Measurements from ENCODE around the gene TUBB4A. TPM values are rescaled to one million over a fixed set of nuclear protein-coding genes. Genes with fewer than 3 reads are reported as not detected.

TUBB4A gene
- total and polyA plus RNA-seq, 10 of the 15 experiments (the other 5 are each of a cell fraction or from before 2014, with no cell fraction given), result 0.29 to 22.4 (median 3.8) TPM

GRCh38 chr19:6518145-6518911 is 16.2 kb upstream of the TUBB4A start (continued):
- TF ChIP-seq ATF7 (IDR thresholded peaks at IDR 0.05; ENCODE audit: low read depth) (peak; percentile 81), NKRF (conservative IDR thresholded peaks at IDR 0.05) (peak; percentile 55), SUPT20H (IDR thresholded peaks at IDR 0.05; ENCODE audit: borderline replicate concordance, control insufficient read depth, low read depth, low read length) (no peak), HDAC6 (IDR thresholded peaks at IDR 0.05; ENCODE audit: unreplicated experiment) (no peak), CBX5 (IDR thresholded peaks at IDR 0.05; ENCODE audit: low read depth) (no peak), ZNF384 (IDR thresholded peaks at IDR 0.05; ENCODE audit: borderline replicate concordance, low read depth, low read length) (peak; percentile 24; the same call in 1 of the 2 replicates), SREBF1 (IDR thresholded peaks at IDR 0.05; ENCODE audit: low read length) (no peak), EP300 (IDR thresholded peaks at IDR 0.05; ENCODE audit: borderline replicate concordance in 1 of 2, control insufficient read depth in 1 of 2, low read depth in 2 of 2, low read length in 2 of 2) (peak; percentile 61 to 64; a peak in 2 of 4 replicates), RUNX3 (IDR thresholded peaks at IDR 0.05; ENCODE audit: low read length) (peak; percentile 86), MEF2A (IDR thresholded peaks at IDR 0.05; ENCODE audit: insufficient read depth, low read depth, low read length) (0 out of 2 replicates have a peak, but pooled peaks have one; percentile 27), E4F1 (IDR thresholded peaks at IDR 0.05; ENCODE audit: borderline replicate concordance, partially characterized antibody) (no peak), TBL1XR1 (IDR thresholded peaks at IDR 0.05; ENCODE audit: low read depth, low read length) (peak; percentile 97), USF2 (IDR thresholded peaks at IDR 0.05; ENCODE audit: borderline replicate concordance, low read depth, low read length) (no peak), MXI1 (IDR thresholded peaks at IDR 0.05; ENCODE audit: low read depth, low read length) (peak; percentile 68)

Measured in GM12878 (cell line).